Keratinocyte (primary cell): ENCODE results near the gene SQOR. TPM values are rescaled to one million over a fixed set of nuclear protein-coding genes. Genes with fewer than 3 reads are reported as not detected.
A peak's percentile ranks its signal among the peaks of the same experiment; 100 is the strongest.

ENCODE experiments used
- DNase-seq: peaks from one replicate; pipeline ENCODE4 v3.0.0-alpha.2; 2011; ENCODE audit warnings: low read depth, missing footprints, low spot score
- FAIRE-seq: peaks from 2 replicates; lab custom pipeline; 2011; peaks lifted over from hg19 to GRCh38; lab: Jason Lieb, UNC
- H2AFZ ChIP-seq: 2 replicates; pipeline ENCODE4 v1.6.0; 2012; ENCODE audit warnings: low read length, control low read depth, inconsistent platforms; ENCODE audit not compliant: control insufficient read depth
- H3K27ac ChIP-seq: 2 replicates; pipeline ENCODE4 v1.5.1; 2011; ENCODE audit warnings: low read length; ENCODE audit not compliant: control insufficient read depth, insufficient read depth
- H3K27me3 ChIP-seq: 3 replicates; pipeline ENCODE4 v1.6.0; 2011; ENCODE audit warnings: low read length; ENCODE audit not compliant: control insufficient read depth, insufficient read depth; ENCODE audit errors: extremely low read depth
- H3K36me3 ChIP-seq, 2 experiments: 2 replicates in 1 of 2; 3 replicates in 1 of 2; pipeline ENCODE4 v1.5.1; 2011; ENCODE audit warnings: low read length in 2 of 2, mild to moderate bottlenecking in 1 of 2; ENCODE audit not compliant: control insufficient read depth in 2 of 2, insufficient read depth in 2 of 2; ENCODE audit errors: extremely low read depth in 1 of 2
- H3K4me1 ChIP-seq: 3 replicates; pipeline ENCODE4 v1.5.1; 2011; ENCODE audit warnings: low read length; ENCODE audit not compliant: control insufficient read depth, insufficient read depth; ENCODE audit errors: extremely low read depth
- H3K4me2 ChIP-seq: 3 replicates; pipeline ENCODE4 v1.6.0; 2011; ENCODE audit warnings: low read depth, low read length; ENCODE audit not compliant: control insufficient read depth, insufficient read depth; ENCODE audit errors: extremely low read depth
- H3K4me3 ChIP-seq, 3 experiments: fragments of 200-600 bp in 1 of 3; sonication (generic) in 1 of 3; 2 replicates in 2 of 3; 3 replicates in 1 of 3; pipeline ENCODE4 v1.5.1; 2011 to 2016; ENCODE audit warnings: low read length in 3 of 3, mild to moderate bottlenecking in 3 of 3, control low read depth in 2 of 3, inconsistent platforms in 1 of 3, low read depth in 1 of 3, mixed read lengths in 1 of 3, mixed run types in 1 of 3, moderate library complexity in 1 of 3; ENCODE audit not compliant: control insufficient read depth in 2 of 3, insufficient read depth in 2 of 3; ENCODE audit errors: extremely low read depth in 1 of 3
- H3K79me2 ChIP-seq: 2 replicates; pipeline ENCODE4 v1.6.0; 2012; ENCODE audit warnings: low read length; ENCODE audit not compliant: control insufficient read depth, insufficient read depth
- H3K9ac ChIP-seq: 3 replicates; pipeline ENCODE4 v1.6.0; 2011; ENCODE audit warnings: low read length; ENCODE audit not compliant: control insufficient read depth, insufficient read depth; ENCODE audit errors: extremely low read depth
- H3K9me1 ChIP-seq: 3 replicates; pipeline ENCODE4 v1.6.0; 2011; ENCODE audit warnings: low read length; ENCODE audit not compliant: control insufficient read depth, insufficient read depth; ENCODE audit errors: extremely low read depth
- H3K9me3 ChIP-seq: 2 replicates; pipeline ENCODE4 v1.5.1; 2012; ENCODE audit warnings: low read depth, low read length; ENCODE audit not compliant: control insufficient read depth
- H4K20me1 ChIP-seq: 3 replicates; pipeline ENCODE4 v1.6.0; 2011; ENCODE audit warnings: low read length; ENCODE audit not compliant: control insufficient read depth, insufficient read depth; ENCODE audit errors: extremely low read depth
- EZH2 ChIP-seq: IDR thresholded peaks from one replicate; pipeline ENCODE4 v1.6.1; 2012; ENCODE audit warnings: inconsistent platforms, mild to moderate bottlenecking, low read length, moderate library complexity
- dilution Hi-C: fragments of 300-500 bp; cut with MboI; formaldehyde crosslinking; loops from one replicate; pipeline ENCODE4 v1.7.0; 2020; ENCODE audit warnings: low sequenced_read_pairs; ENCODE audit not compliant: extremely low pct_ligation_motif_present
- polyA minus RNA-seq, 3 experiments: library from RNA; depleted of rRNA, polyadenylated mRNA; stranded (reverse); fragments of >200 nt; gene quantifications; 1 replicate in 1 of 3; 2 replicates in 1 of 3; 3 replicates in 1 of 3; pipeline ENCODE4 v1.2.3, GENCODE V29; 2011
- polyA plus RNA-seq, 5 experiments: library from polyadenylated mRNA; depleted of rRNA in 3 of 5; stranded (reverse) in 3 of 5; stranded (forward) in 1 of 5; unstranded in 1 of 5; fragments of >200 nt; gene quantifications; 1 replicate in 1 of 5; 2 replicates in 3 of 5; 3 replicates in 1 of 5; pipeline versions ENCODE4 v1.2.1 to v1.2.3, GENCODE V29; 2011 to 2012; ENCODE audit warnings: missing spikeins in 2 of 5, low read depth in 1 of 5, low replicate concordance in 1 of 5
- TF ChIP-seq, protein P1 (sequence below), 3 experiments: IDR thresholded peaks in 1 of 3; conservative IDR thresholded peaks in 1 of 3; optimal IDR thresholded peaks in 1 of 3; 2 replicates in 2 of 3; 3 replicates in 1 of 3; pipeline versions ENCODE3 to v1.5.1; 2011; ENCODE audit warnings: low read length in 3 of 3, mild to moderate bottlenecking in 3 of 3, moderate library complexity in 2 of 3, control low read depth in 1 of 3, inconsistent platforms in 1 of 3; ENCODE audit not compliant: insufficient read depth in 2 of 3; ENCODE audit errors: extremely low read depth in 1 of 3

Gene SQOR
- polyA plus RNA-seq (117 to 140 TPM (median 124 TPM) in 3 replicates), polyA minus RNA-seq (57.3 to 116 TPM (median 95.8 TPM) in 3 replicates)
- 152 TPM for polyA plus RNA-seq (2011; ENCODE audit: low read depth)
- polyA plus RNA-seq (2011; cell fraction: cytosol; rRNA removed), result 107 and 149 TPM in 2 replicates
- 92.0 and 98.4 TPM in 2 replicates for polyA plus RNA-seq (2011; cell fraction: nucleus; rRNA removed)
- polyA plus RNA-seq (2012; ENCODE audit: low replicate concordance), result 72.9 and 89.8 TPM in 2 replicates
- 92.5 TPM for polyA minus RNA-seq (2011; cell fraction: cytosol; rRNA and poly(A)+ RNA removed)
- polyA minus RNA-seq (2011; cell fraction: nucleus; rRNA and poly(A)+ RNA removed), result 47.6 and 69.2 TPM in 2 replicates

DNA sequence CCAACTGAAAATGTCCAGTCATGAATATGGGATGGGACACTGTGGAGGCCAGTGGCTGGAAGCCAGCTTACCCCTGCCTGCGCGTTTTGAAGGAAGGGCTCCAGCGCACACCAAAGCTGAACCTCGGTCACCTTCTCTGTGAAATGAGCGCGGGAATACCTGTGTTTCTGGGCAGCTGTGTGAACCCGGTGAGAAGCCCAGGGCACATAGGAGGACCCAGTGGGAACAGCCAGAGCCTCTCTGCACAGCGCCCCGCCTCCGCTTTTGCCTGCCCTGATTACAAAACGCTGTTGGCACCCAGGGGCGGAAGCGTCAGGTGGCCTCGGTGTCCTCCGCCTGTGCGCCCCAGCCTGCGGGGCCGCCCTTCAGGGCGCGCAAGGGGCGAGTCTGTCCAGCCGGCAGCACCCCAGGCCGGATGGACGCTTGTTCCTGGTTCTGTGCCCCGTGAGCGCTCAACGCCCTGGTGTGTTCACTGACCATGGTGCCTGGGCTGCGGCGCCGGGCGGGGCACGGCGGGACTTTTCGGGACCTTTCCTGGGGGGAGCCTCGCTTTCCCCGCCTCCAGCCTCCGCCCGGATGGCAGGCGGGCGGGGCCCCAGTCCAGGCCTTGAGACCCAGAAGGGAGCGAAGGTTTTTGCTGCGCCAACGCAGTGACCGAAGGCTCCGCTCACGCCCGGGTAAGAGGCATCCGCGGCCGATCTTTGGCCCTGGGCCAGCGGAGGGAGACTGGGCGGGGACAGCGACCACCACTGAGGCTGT is at the start of gene SQOR:
SQOR (plus strand) TSS at position 598 of the 759 bp plus-strand sequence. CDS start 23,895 bp downstream, outside the sequence.
- Histone ChIP-seq H3K4me2 (peak within 1 kb of the TSS; percentile 78), H3K9ac (peak within 1 kb of the TSS; percentile 91), H3K9me3 (no peaks in the 10 kb centered on the region), H3K36me3 (no peaks in the 10 kb centered on the region), H3K79me2 (peaks cover 26% of the 10 kb centered on the region), H3K4me1 (peaks cover 51% of the 10 kb centered on the region), H4K20me1 (no peaks in the 10 kb centered on the region), H3K4me3 (peak within 1 kb of the TSS; percentile 77 to 94 (median 84)), H3K27me3 (no peaks in the 10 kb centered on the region), H3K9me1 (no peaks in the 10 kb centered on the region), H3K27ac (peak within 1 kb of the TSS; percentile 84), H2AFZ (peak within 1 kb of the TSS; percentile 83)
- dilution Hi-C loops, result no loop called here
- DNase-seq (no peak), FAIRE-seq (no peak)
- TF ChIP-seq EZH2, result no peak
- TF ChIP-seq, protein P1, sequence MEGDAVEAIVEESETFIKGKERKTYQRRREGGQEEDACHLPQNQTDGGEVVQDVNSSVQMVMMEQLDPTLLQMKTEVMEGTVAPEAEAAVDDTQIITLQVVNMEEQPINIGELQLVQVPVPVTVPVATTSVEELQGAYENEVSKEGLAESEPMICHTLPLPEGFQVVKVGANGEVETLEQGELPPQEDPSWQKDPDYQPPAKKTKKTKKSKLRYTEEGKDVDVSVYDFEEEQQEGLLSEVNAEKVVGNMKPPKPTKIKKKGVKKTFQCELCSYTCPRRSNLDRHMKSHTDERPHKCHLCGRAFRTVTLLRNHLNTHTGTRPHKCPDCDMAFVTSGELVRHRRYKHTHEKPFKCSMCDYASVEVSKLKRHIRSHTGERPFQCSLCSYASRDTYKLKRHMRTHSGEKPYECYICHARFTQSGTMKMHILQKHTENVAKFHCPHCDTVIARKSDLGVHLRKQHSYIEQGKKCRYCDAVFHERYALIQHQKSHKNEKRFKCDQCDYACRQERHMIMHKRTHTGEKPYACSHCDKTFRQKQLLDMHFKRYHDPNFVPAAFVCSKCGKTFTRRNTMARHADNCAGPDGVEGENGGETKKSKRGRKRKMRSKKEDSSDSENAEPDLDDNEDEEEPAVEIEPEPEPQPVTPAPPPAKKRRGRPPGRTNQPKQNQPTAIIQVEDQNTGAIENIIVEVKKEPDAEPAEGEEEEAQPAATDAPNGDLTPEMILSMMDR (optimal IDR thresholded peaks at IDR 0.05 in 1 of 3, IDR thresholded peaks at IDR 0.05 in 1 of 3, conservative IDR thresholded peaks at IDR 0.05 in 1 of 3; ENCODE audit: extremely low read depth in 1 of 3, insufficient read depth in 2 of 3, low read length in 3 of 3), result no peak

DNA sequence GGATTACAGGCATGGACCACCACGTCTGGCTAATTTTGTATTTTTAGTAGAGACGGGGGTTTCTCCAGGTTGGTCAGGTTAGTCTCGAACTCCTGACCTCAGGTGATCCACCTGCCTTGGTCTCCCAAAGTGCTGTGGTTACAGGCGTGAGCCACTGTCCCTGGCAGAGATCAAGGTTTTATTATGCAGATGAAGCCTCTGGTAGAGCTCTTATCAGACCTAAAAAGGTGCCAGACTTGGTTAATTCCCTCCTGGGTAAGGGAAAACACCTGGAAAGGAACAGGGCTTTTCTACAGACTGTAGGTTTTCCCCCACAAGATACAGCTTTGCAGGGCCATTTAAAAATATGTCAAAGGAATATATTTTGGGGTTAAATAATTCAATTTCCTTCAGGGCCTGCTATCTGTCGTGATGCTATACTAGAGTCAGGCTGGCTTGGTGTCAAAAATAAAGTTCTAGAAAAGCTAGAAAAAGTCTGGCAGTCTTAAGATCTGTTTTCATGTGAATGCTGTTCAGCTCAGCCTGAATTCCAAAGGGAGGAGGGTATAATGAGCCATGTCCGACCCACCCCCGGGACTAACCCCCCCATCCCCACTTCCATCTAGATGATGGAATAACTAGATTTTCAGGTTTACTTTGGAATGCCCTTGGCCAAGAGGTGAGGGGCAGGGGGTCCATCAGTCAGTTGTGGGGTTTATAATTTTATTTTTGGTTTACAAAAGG is 49.6 kb upstream of the SQOR start:
- Histone ChIP-seq H3K4me3 (no peak overlapping the region), H3K9ac (no peak overlapping the region), H3K9me1 (no peaks in the 10 kb centered on the region), H3K9me3 (no peaks in the 10 kb centered on the region), H3K4me1 (peaks cover 17% of the 10 kb centered on the region), H3K36me3 (no peaks in the 10 kb centered on the region), H3K27ac (no peak overlapping the region), H2AFZ (no peak overlapping the region), H3K4me2 (peak overlapping the region; percentile 75), H3K27me3 (no peaks in the 10 kb centered on the region), H3K79me2 (peaks cover 18% of the 10 kb centered on the region), H4K20me1 (no peaks in the 10 kb centered on the region)
- no peak for TF ChIP-seq EZH2
- TF ChIP-seq, protein P1 (optimal IDR thresholded peaks at IDR 0.05 in 1 of 3, IDR thresholded peaks at IDR 0.05 in 1 of 3, conservative IDR thresholded peaks at IDR 0.05 in 1 of 3; ENCODE audit: extremely low read depth in 1 of 3, insufficient read depth in 2 of 3, low read length in 3 of 3), result no peak
- dilution Hi-C loops, result no loop called here
- DNase-seq (no peak), FAIRE-seq (no peak)
